DND-41 (cell line): Measurements from ENCODE around the gene S1PR4.

ENCODE experiments used
- EZH2 ChIP-seq: IDR thresholded peaks from 3 replicates; pipeline ENCODE4 v1.6.1; 2012; ENCODE audit warnings: borderline replicate concordance, low read depth, mild to moderate bottlenecking, moderate library complexity, low read length, inconsistent platforms; ENCODE audit not compliant: severe bottlenecking
- TF ChIP-seq, protein P1 (sequence below): IDR thresholded peaks from 2 replicates; pipeline ENCODE4 v1.5.1; 2012; ENCODE audit warnings: borderline replicate concordance, low read length, moderate library complexity, mild to moderate bottlenecking; ENCODE audit not compliant: poor library complexity, severe bottlenecking; ENCODE audit errors: extremely low read depth

DNA sequence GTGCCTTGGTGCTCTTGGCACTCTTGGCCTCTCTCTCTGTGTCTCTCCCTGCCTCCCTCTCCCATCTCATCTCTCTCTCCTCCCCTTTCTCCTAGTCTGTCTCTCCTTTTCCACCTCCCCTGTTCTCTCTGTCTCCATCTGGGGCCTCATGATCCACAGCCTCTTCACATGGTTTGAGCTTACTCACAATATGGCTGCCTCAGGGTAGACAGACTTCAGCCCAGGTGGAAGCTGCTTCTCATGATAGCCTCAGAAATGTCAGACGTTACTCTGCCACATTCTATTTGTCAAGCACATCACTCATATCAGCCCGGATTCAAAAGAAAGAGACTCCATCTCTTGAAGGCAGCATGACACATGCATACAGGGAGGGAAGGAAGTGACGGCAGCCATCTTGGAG is 18.4 kb upstream of the S1PR4 start:
- TF ChIP-seq, protein P1, sequence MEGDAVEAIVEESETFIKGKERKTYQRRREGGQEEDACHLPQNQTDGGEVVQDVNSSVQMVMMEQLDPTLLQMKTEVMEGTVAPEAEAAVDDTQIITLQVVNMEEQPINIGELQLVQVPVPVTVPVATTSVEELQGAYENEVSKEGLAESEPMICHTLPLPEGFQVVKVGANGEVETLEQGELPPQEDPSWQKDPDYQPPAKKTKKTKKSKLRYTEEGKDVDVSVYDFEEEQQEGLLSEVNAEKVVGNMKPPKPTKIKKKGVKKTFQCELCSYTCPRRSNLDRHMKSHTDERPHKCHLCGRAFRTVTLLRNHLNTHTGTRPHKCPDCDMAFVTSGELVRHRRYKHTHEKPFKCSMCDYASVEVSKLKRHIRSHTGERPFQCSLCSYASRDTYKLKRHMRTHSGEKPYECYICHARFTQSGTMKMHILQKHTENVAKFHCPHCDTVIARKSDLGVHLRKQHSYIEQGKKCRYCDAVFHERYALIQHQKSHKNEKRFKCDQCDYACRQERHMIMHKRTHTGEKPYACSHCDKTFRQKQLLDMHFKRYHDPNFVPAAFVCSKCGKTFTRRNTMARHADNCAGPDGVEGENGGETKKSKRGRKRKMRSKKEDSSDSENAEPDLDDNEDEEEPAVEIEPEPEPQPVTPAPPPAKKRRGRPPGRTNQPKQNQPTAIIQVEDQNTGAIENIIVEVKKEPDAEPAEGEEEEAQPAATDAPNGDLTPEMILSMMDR: no peak
- no peak for TF ChIP-seq EZH2
